HUES6 (cell line): ENCODE measurements around the gene IGF2BP3.

Experiments used
- H3K27ac ChIP-seq: 2 replicates; pipeline ENCODE4 v1.7.0; 2013; ENCODE audit warnings: low read depth, mild to moderate bottlenecking, low read length, inconsistent platforms
- H3K27me3 ChIP-seq: 2 replicates; pipeline ENCODE4 v1.6.1; 2013; ENCODE audit warnings: low read length; ENCODE audit not compliant: control insufficient read depth, insufficient read depth
- H3K36me3 ChIP-seq: 2 replicates; pipeline ENCODE4 v1.6.1; 2013; ENCODE audit warnings: low read length; ENCODE audit not compliant: control insufficient read depth, insufficient read depth
- H3K4me1 ChIP-seq: 2 replicates; pipeline ENCODE4 v1.6.1; 2013; ENCODE audit warnings: low read length; ENCODE audit not compliant: control insufficient read depth, insufficient read depth
- H3K4me3 ChIP-seq: 2 replicates; pipeline ENCODE4 v1.5.1; 2013; ENCODE audit warnings: low read depth, low read length
- H3K9ac ChIP-seq: one replicate; pipeline ENCODE4 v1.6.1; 2013; ENCODE audit warnings: mild to moderate bottlenecking, low read length
- H3K9me3 ChIP-seq: 2 replicates; pipeline ENCODE4 v1.6.1; 2013; ENCODE audit warnings: low read depth, low read length; ENCODE audit not compliant: control insufficient read depth, insufficient read depth

Gene IGF2BP3

DNA sequence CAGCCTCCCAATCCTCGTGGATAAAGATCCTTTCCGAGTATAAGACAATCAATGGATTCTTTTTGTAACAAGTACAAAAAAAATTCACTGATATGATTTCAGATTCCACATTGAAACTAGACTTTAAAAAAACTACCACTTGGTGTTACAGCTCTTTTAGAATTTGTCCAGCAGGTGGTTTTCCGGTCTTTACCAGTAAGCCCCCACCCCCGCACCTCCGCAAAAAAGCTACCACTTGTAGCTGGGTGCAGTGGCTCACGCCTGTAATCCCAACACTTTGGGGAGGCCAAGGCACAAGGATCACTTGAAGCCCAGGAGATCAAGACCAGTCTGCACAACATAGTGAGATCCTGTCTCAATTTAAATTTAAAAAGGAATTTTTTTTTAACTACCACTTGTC is 19.8 kb downstream of the IGF2BP3 start:
- Histone ChIP-seq H3K9ac (no peak overlapping the region), H3K9me3 (no peaks in the 10 kb centered on the region), H3K27me3 (no peaks in the 10 kb centered on the region), H3K36me3 (peaks cover 20% of the 10 kb centered on the region), H3K27ac (no peak overlapping the region), H3K4me3 (no peak overlapping the region), H3K4me1 (peaks cover 19% of the 10 kb centered on the region)

DNA sequence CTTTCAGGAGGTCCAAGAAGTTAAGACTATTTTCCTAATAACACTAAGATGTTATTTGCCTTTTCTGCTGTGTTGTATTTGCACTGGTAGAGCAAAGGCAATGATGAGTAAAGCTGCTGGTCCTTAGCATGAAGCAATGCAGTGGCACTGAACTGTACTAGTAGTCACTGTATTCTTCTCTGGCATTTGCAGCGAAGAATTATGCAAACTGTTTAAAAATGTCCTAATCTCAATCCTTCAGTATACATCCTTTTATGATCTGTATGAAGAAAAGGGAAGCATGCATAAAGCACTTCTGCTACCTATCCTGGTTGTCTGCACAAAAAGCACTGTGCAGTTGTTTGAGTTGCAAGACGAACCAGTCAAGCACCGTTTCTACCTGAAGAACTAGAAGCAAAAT is 20.4 kb downstream of the IGF2BP3 start:
- Histone ChIP-seq H3K9ac (no peak overlapping the region), H3K27me3 (no peaks in the 10 kb centered on the region), H3K36me3 (peaks cover 21% of the 10 kb centered on the region), H3K9me3 (no peaks in the 10 kb centered on the region), H3K4me1 (peaks cover 13% of the 10 kb centered on the region), H3K4me3 (no peak overlapping the region), H3K27ac (no peak overlapping the region)

DNA sequence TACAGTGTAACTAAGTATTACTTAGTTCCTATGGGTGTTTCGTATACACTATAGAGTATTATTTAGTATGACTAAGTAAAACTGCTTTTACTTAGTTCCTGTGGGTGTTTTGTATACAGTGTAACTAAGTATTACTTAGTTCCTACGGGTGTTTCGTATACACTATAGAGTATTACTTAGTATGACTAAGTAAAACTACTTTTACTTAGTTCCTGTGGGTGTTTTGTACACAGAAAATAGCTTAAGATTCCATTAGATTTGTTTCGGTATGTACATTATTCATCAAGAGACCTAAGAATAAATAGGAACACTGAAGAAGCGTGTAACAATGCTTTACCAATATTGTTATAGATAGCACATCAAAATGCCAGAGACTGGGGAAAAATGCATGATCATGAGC is 25.0 kb downstream of the IGF2BP3 start:
- no peaks in the 10 kb centered on the region for H3K27me3 ChIP-seq
- H3K4me1 ChIP-seq = no peaks in the 10 kb centered on the region
- H3K9ac ChIP-seq = no peak overlapping the region
- no peaks in the 10 kb centered on the region for H3K9me3 ChIP-seq
- peaks cover 23% of the 10 kb centered on the region for H3K36me3 ChIP-seq
- no peak overlapping the region for H3K27ac ChIP-seq
- H3K4me3 ChIP-seq = no peak overlapping the region

DNA sequence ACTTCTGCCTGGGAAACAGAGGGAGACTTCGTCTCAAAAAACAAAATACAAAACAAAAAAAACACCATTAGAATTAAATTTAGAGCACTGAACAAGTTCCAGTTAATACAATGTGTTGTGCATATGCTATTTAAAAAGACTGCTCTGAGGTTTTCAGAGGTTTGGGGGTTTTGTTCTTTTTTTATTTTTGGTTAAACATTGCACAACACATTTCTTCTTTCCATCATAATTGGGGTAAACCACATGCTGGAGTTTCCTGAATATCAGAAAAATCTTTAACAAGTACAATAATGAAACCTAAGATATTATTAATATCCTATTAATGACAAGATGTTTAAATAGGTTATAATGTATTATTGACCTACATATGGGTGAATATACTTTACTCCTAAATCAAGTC is 26.3 kb downstream of the IGF2BP3 start:
- H3K4me3 ChIP-seq = no peak overlapping the region
- H3K9me3 ChIP-seq = no peaks in the 10 kb centered on the region; the same call in 1 of the 2 replicates
- H3K4me1 ChIP-seq = no peaks in the 10 kb centered on the region
- H3K36me3 ChIP-seq = peaks cover 27% of the 10 kb centered on the region
- H3K9ac ChIP-seq = no peak overlapping the region
- no peak overlapping the region for H3K27ac ChIP-seq
- no peaks in the 10 kb centered on the region for H3K27me3 ChIP-seq

DNA sequence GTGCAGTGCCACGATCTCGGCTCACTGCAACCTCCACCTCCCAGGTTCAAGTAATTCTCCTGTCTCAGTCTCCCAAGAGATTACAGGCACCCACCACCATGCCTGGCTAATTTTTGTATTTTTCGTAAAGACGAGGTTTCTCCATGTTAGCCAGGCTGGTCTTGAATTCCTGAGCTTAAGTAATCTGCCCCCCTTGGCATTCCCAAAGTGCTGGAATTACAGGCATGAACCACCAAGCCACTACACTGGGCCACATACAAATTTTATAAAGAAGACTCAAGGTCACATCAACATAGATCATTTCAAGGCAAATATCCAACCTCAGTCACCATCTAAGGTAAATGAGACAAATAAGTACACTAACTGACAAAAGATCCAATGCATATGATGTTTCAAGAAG is 32.1 kb downstream of the IGF2BP3 start:
- H3K27ac ChIP-seq = no peak overlapping the region
- peaks cover 10% of the 10 kb centered on the region for H3K36me3 ChIP-seq
- H3K4me1 ChIP-seq = peaks cover 6% of the 10 kb centered on the region; the same call in 1 of the 2 replicates
- no peaks in the 10 kb centered on the region; the same call in 1 of the 2 replicates for H3K9me3 ChIP-seq
- no peak overlapping the region for H3K4me3 ChIP-seq
- H3K27me3 ChIP-seq = no peaks in the 10 kb centered on the region
- no peak overlapping the region for H3K9ac ChIP-seq

DNA sequence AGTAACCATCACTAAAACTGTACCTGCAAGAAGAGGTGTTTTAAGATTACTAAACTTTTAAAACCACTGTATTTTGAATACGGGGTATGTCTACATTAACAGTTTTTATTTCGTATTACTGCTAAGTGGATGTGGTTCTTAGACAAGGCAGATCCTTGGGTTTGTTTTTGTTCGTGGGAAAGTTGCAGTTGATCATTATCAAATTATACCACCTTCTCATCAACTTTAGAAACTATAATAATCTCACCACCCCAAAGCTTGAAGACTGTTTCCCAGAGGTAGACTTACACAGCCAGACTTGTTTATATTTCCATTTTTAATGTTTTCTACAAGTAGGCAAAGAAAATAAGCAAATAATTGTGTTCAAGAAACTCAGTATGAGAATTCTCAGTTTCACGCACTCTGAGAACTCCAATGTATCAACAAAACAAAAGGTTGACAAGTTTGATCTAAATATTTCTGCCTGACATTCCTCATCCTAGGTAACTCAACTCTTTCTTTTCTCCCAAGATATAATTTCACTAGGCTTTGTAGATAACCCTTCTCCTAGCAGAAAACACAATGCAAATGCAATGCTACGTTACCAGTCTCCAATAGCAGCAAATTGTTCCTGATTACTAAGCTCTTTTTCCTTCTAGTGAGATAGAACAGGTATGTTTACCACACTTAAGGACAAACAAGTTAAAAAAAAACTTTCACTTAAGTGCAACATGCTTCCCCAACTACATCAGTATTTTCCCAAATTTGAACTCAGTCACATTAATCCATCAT is 36.0 kb downstream of the IGF2BP3 start:
- H3K4me1 ChIP-seq = peaks cover 27% of the 10 kb centered on the region
- no peak overlapping the region for H3K9ac ChIP-seq
- no peak overlapping the region for H3K4me3 ChIP-seq
- H3K27me3 ChIP-seq = no peaks in the 10 kb centered on the region
- no peak overlapping the region for H3K27ac ChIP-seq
- no peaks in the 10 kb centered on the region for H3K9me3 ChIP-seq
- H3K36me3 ChIP-seq = no peaks in the 10 kb centered on the region

DNA sequence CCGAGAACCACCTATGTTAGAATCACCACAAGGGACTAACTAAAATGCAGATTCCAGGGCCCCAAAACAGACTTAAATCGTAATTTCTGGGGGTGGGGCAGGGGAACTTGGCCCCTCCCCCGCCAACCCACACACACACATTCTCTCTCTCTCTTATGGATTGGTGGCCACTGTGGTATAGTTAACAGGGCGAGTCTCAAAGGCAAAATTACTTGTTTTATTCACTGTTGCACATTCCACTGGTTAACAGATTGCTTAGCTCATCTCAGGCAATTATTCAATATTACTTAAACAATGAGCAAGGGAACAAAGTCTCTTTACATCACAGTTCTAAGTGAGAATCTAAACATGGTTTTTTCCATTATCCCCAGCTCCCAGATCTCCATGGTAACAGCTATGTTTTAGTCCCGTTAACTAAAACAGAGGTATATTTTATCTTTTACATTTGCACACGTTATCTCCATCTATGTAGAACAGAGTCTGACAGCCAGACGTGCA is 38.5 kb downstream of the IGF2BP3 start:
- no peak overlapping the region; the same call in 1 of the 2 replicates for H3K27ac ChIP-seq
- no peak overlapping the region for H3K4me3 ChIP-seq
- H3K36me3 ChIP-seq = no peaks in the 10 kb centered on the region
- H3K9me3 ChIP-seq = no peaks in the 10 kb centered on the region
- H3K27me3 ChIP-seq = no peaks in the 10 kb centered on the region
- no peak overlapping the region for H3K9ac ChIP-seq
- peaks cover 27% of the 10 kb centered on the region for H3K4me1 ChIP-seq

DNA sequence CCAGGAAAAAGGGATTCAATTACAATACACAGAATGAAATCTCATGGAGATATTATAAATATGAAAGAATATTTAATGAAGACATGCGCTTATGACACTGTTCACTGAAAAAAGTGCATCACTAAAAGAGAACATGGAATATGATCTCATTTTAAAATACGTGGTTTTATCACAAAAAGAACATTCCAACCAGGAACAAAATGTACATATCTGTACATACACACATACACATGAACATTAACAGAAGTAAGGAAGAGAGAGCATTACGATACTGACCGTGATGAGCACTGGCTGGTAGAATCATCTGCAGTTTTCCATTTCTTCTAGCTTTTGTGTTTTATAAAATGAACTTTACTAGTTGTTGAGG is 39.4 kb downstream of the IGF2BP3 start:
- Histone ChIP-seq H3K27ac (no peak overlapping the region), H3K36me3 (no peaks in the 10 kb centered on the region), H3K9me3 (no peaks in the 10 kb centered on the region), H3K4me1 (peaks cover 24% of the 10 kb centered on the region), H3K9ac (no peak overlapping the region), H3K4me3 (no peak overlapping the region), H3K27me3 (no peaks in the 10 kb centered on the region)

DNA sequence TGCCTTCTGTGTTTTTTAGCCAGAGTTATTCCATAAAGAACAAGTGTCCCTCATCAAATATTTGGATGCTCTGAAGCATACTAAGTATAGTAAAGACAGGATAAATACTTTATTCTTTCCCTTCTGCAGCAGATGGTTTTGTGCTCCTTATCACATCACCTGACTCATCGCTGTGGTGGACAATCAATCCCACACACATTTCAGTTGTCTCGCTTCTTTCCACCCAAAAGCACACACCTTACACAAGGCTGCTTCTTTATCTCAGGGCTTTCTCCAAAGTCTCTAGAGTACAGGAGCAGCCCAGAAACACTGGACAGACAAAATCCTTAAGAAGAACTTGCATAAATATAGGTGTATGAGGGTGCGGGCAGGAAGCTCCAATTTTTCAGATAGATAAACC is 43.4 kb downstream of the IGF2BP3 start:
- no peak overlapping the region for H3K4me3 ChIP-seq
- H3K36me3 ChIP-seq = no peaks in the 10 kb centered on the region
- peaks cover 20% of the 10 kb centered on the region for H3K4me1 ChIP-seq
- H3K9ac ChIP-seq = no peak overlapping the region
- no peaks in the 10 kb centered on the region for H3K27me3 ChIP-seq
- no peaks in the 10 kb centered on the region for H3K9me3 ChIP-seq
- no peak overlapping the region for H3K27ac ChIP-seq

DNA sequence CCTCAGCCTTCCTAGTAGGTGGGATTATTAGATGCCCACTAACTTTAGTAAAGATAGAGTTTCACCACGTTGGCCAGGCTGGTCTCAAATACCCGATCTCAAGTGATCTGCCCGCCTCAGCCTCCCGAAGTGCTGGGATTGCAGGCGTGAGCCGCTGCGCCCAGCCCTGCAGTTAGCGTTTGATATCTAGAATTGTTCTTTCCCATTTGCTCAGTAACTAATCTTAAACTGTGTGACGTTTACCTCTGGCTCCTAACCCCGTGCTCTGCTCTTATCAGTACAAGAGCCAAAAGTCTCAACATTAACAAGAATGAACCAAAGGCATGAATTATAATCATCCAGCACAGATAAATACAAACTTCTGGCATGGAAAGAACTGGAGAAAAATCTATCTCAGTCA is 47.4 kb downstream of the IGF2BP3 start:
- 0 out of 2 replicates have a peak, but pooled peaks cover 5% of the 10 kb centered on the region for H3K36me3 ChIP-seq
- no peak overlapping the region for H3K9ac ChIP-seq
- peaks cover 29% of the 10 kb centered on the region for H3K4me1 ChIP-seq

DNA sequence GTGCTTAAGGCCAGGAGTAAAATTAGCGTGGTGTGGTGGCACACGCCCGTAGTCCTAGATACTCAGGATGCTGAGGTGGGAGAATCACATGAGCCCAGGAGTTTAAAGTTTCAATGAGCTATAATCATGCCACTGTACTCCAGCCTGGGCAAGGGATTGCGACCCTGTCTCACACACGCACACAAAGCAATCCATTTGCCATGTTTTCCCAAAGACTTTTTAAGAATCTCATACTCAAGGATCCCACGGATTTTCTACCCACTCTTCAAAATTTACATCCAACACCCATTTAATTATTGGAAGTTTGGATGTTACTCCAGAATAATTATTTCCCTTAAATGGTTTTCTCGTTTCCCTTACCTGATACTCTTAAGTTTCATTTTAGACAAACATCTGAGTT is 47.9 kb downstream of the IGF2BP3 start:
- no peak overlapping the region for H3K27ac ChIP-seq
- H3K9ac ChIP-seq = no peak overlapping the region
- no peak overlapping the region for H3K4me3 ChIP-seq
- H3K4me1 ChIP-seq = peaks cover 33% of the 10 kb centered on the region
- no peaks in the 10 kb centered on the region for H3K9me3 ChIP-seq
- H3K27me3 ChIP-seq = no peaks in the 10 kb centered on the region
- 0 out of 2 replicates have a peak, but pooled peaks cover 5% of the 10 kb centered on the region for H3K36me3 ChIP-seq

More for the DNA sequence above, 47.4 kb downstream of the IGF2BP3 start:
- H3K4me3 ChIP-seq = no peak overlapping the region
- no peaks in the 10 kb centered on the region for H3K9me3 ChIP-seq
- no peak overlapping the region for H3K27ac ChIP-seq
- no peaks in the 10 kb centered on the region for H3K27me3 ChIP-seq
